OCI-LY7 (cell line): Measurements from ENCODE around the gene RFC3. TPM values are rescaled to one million over a fixed set of nuclear protein-coding genes. Genes with fewer than 3 reads are reported as not detected.

Source experiments
- BruUV-seq: library from RNA; stranded (reverse); fragments of 400-500 nt; replicated peaks from 2 replicates; lab custom pipeline; 2021; lab: Mats Ljungman, UMichigan
- CTCF ChIA-PET: fragments of 300-600 bp; sonication (Branson Sonifier 250); formaldehyde crosslinking; loops from one replicate; lab custom pipeline; 2022; ENCODE audit warnings: antibody characterized with exemption; ENCODE audit not compliant: unreplicated experiment; lab: Charles Lee
- POLR2A ChIA-PET: fragments of 300-600 bp; sonication (Branson Sonifier 250); formaldehyde crosslinking; loops from one replicate; lab custom pipeline; 2022; ENCODE audit warnings: antibody characterized with exemption; lab: Charles Lee
- DNase-seq: peaks from one replicate; pipeline ENCODE4 v3.0.0-alpha.2; 2015; ENCODE audit warnings: low spot score
- H2AFZ ChIP-seq: fragments of 200-600 bp; sonication (generic), shearing (Covaris generic); 2 replicates; pipeline ENCODE4 v1.6.1; 2014; ENCODE audit warnings: mild to moderate bottlenecking, antibody characterized with exemption, low read length, moderate library complexity
- H3K27ac ChIP-seq: fragments of 200-600 bp; sonication (generic); 2 replicates; pipeline ENCODE4 v1.5.1; 2014; ENCODE audit warnings: mixed run types, low read depth, mild to moderate bottlenecking, moderate library complexity, low read length, inconsistent platforms; ENCODE audit not compliant: poor library complexity, severe bottlenecking
- H3K36me3 ChIP-seq: fragments of 200-600 bp; sonication (generic); 2 replicates; pipeline ENCODE4 v1.6.1; 2014; ENCODE audit warnings: mild to moderate bottlenecking, antibody characterized with exemption, low read length, moderate library complexity, mixed read lengths; ENCODE audit not compliant: insufficient read depth
- H3K4me1 ChIP-seq: fragments of 200-600 bp; sonication (generic); 2 replicates; pipeline ENCODE4 v1.5.1; 2014; ENCODE audit warnings: mild to moderate bottlenecking, low read length; ENCODE audit not compliant: insufficient read depth, poor library complexity, severe bottlenecking
- H3K4me2 ChIP-seq: fragments of 200-600 bp; sonication (generic); 2 replicates; pipeline ENCODE4 v1.6.1; 2014; ENCODE audit warnings: mild to moderate bottlenecking, low read length
- H3K4me3 ChIP-seq: fragments of 200-600 bp; sonication (generic); 2 replicates; pipeline ENCODE4 v1.5.1; 2014; ENCODE audit warnings: mild to moderate bottlenecking, low read depth, low read length; ENCODE audit not compliant: poor library complexity, severe bottlenecking
- H3K79me2 ChIP-seq: fragments of 200-600 bp; sonication (generic); 2 replicates; pipeline ENCODE4 v1.6.1; 2016; ENCODE audit warnings: low read depth, mild to moderate bottlenecking, low read length, moderate library complexity, mixed read lengths; ENCODE audit not compliant: insufficient read depth
- H3K9me2 ChIP-seq: fragments of 200-600 bp; sonication (generic); 2 replicates; pipeline ENCODE4 v1.6.1; 2016; ENCODE audit warnings: mild to moderate bottlenecking, low read length, mixed read lengths; ENCODE audit not compliant: insufficient read depth
- H3K9me3 ChIP-seq: fragments of 200-600 bp; sonication (generic); 2 replicates; pipeline ENCODE4 v1.6.1; 2014; ENCODE audit warnings: mild to moderate bottlenecking, mixed run types, low read length, mixed read lengths
- H4K20me1 ChIP-seq: fragments of 200-600 bp; sonication (generic); 2 replicates; pipeline ENCODE4 v1.6.1; 2014; ENCODE audit warnings: mild to moderate bottlenecking, antibody characterized with exemption, low read length, moderate library complexity, mixed read lengths; ENCODE audit not compliant: insufficient read depth
- EZH2phosphoT487 ChIP-seq: fragments of 200-600 bp; sonication (generic); IDR thresholded peaks from 2 replicates; pipeline ENCODE4 v1.6.1; 2018; ENCODE audit warnings: low read depth, borderline replicate concordance, mild to moderate bottlenecking, mixed run types, antibody characterized with exemption, low read length, moderate library complexity, mixed read lengths
- intact Hi-C: fragments of 100-400 bp; cut with micrococcal nuclease; formaldehyde crosslinking; loops from one replicate; pipeline ENCODE4 v1.10.0; 2022; ENCODE audit not compliant: unreplicated experiment
- total RNA-seq, 2 experiments: library from RNA; depleted of rRNA in 1 of 2; stranded (reverse); fragments of >200 nt in 1 of 2; shearing (Covaris generic) in 1 of 2; gene quantifications; 2 replicates each; pipeline ENCODE4 v1.2.3, GENCODE V29; 2014 to 2022
- TF ChIP-seq, protein P1 (sequence below): fragments of 200-600 bp; sonication (generic); conservative IDR thresholded peaks from 2 replicates; pipeline ENCODE4 v1.5.1; 2014; ENCODE audit warnings: mild to moderate bottlenecking, antibody characterized with exemption, low read length, moderate library complexity, mixed read lengths

RFC3 gene
- total RNA-seq, 2 experiments from 2014 or later, result 108 to 118 TPM

DNA sequence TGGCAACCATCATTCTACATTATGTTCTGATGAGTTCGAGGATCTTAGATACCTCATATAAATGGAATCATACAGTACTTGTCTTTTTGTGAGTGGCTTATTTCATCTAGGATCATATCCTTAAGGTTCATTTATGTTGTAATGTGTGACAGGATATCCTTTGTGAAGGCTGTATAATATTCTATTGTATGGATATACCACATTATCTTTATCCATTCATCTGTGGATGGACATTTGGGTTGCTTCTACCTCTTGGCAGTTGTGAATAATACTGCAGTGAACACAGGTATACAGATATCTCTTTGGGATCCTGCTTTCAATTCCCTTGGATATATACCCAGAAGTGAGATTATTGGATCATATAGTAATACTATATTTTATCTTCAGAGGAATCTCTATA lies 33.2 kb upstream of the RFC3 start:
- TF ChIP-seq EZH2phosphoT487, result no peak
- TF ChIP-seq, protein P1, sequence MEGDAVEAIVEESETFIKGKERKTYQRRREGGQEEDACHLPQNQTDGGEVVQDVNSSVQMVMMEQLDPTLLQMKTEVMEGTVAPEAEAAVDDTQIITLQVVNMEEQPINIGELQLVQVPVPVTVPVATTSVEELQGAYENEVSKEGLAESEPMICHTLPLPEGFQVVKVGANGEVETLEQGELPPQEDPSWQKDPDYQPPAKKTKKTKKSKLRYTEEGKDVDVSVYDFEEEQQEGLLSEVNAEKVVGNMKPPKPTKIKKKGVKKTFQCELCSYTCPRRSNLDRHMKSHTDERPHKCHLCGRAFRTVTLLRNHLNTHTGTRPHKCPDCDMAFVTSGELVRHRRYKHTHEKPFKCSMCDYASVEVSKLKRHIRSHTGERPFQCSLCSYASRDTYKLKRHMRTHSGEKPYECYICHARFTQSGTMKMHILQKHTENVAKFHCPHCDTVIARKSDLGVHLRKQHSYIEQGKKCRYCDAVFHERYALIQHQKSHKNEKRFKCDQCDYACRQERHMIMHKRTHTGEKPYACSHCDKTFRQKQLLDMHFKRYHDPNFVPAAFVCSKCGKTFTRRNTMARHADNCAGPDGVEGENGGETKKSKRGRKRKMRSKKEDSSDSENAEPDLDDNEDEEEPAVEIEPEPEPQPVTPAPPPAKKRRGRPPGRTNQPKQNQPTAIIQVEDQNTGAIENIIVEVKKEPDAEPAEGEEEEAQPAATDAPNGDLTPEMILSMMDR, result no peak
- Histone ChIP-seq H3K4me2 (no peak overlapping the region), H3K79me2 (no peaks in the 10 kb centered on the region), H3K9me2 (no peaks in the 10 kb centered on the region), H2AFZ (no peak overlapping the region), H3K36me3 (no peaks in the 10 kb centered on the region; the same call in 1 of the 2 replicates), H3K4me1 (peaks cover 21% of the 10 kb centered on the region), H3K9me3 (peaks cover 19% of the 10 kb centered on the region; the same call in 1 of the 2 replicates), H4K20me1 (no peaks in the 10 kb centered on the region), H3K4me3 (no peak overlapping the region), H3K27ac (no peak overlapping the region)
- DNase-seq, result no peak
- intact Hi-C loops, result no loop called here
- CTCF ChIA-PET, result no interaction called here
- POLR2A ChIA-PET, result interaction anchor here (0.6 to 6.1 kb wide), 7 partner anchors 9 to 274 kb away, joined by 4 to 46 read pairs (median 7); partner anchors contain the start of gene RFC3
- BruUV-seq, result no TSS peak

DNA sequence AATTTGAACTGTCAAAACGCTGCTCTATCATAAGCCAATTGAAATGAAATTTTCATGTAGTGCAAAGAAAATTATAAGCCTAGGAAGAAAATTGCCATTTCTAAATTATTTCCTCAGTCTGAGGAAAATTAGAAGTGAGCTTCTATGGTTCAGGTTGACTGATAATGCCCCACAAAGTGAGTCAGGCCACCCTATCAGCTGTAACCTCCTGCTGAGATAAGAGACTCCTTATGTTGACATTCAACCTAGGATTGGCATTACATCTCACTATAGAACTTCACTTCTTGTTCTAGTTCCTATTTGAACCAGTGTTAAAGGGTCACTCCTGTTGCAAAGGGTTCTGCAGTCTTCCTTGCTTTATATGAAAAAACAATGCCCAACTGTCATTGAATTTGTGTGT lies 32.6 kb upstream of the RFC3 start:
- intact Hi-C loops, result no loop called here
- no peak overlapping the region for H3K4me2 ChIP-seq
- H3K79me2 ChIP-seq, result no peaks in the 10 kb centered on the region
- no peaks in the 10 kb centered on the region for H3K9me2 ChIP-seq
- H3K4me1 ChIP-seq, result peaks cover 21% of the 10 kb centered on the region
- no peaks in the 10 kb centered on the region for H4K20me1 ChIP-seq
- H3K36me3 ChIP-seq, result no peaks in the 10 kb centered on the region; the same call in 1 of the 2 replicates
- DNase-seq, result no peak
- TF ChIP-seq EZH2phosphoT487, result no peak
- TF ChIP-seq, protein P1, result no peak
- no peak overlapping the region for H2AFZ ChIP-seq
- ChIA-PET POLR2A (interaction anchor here (1.1 to 6.1 kb wide), 6 partner anchors 8 to 21 kb away, joined by 4 to 46 read pairs (median 6); no protein-coding TSS in a partner anchor), CTCF (no interaction called here)
- BruUV-seq, result no TSS peak
- no peak overlapping the region for H3K27ac ChIP-seq
- no peak overlapping the region for H3K4me3 ChIP-seq
- H3K9me3 ChIP-seq, result peaks cover 21% of the 10 kb centered on the region; the same call in 1 of the 2 replicates

DNA sequence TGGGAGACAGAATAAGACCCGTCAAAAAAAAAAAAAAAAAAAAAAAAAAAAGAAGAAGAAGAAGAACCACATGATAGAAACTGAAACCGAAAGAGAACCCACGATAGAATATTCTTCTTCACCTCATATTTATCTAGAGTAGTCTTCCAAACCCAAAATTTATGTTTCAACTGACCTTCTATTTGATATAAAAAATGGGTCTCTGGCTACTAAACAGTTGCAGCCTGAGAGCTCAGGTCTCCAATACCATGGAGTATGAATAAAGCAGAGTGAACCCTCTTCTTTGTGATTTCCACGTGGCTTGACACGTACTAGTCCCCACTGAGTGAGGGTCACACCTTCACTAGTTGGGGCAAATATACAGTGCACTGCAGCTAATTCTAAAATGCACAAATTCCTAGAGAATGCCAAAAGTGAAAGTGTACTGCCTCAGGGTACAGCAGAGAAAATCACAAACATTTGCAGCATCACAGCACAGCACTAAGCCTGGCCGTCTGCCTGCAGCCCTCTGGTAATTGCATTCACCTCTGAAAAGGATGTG lies 30.8 kb upstream of the RFC3 start:
- peak; percentile 53 for DNase-seq
- intact Hi-C loops, result no loop called here
- H3K4me3 ChIP-seq, result peak overlapping the region; percentile 58
- H3K4me1 ChIP-seq, result peaks cover 29% of the 10 kb centered on the region
- H3K9me2 ChIP-seq, result no peaks in the 10 kb centered on the region
- peak overlapping the region; percentile 94 for H2AFZ ChIP-seq
- no peaks in the 10 kb centered on the region for H3K79me2 ChIP-seq
- H3K9me3 ChIP-seq, result peaks cover 25% of the 10 kb centered on the region; the same call in 1 of the 2 replicates
- CTCF ChIA-PET, result no interaction called here
- BruUV-seq, result no TSS peak
- peak overlapping the region; percentile 53 for H3K27ac ChIP-seq
- H4K20me1 ChIP-seq, result no peaks in the 10 kb centered on the region
- POLR2A ChIA-PET, result interaction anchor here (0.7 to 6.1 kb wide), 13 partner anchors 10 to 122 kb away, joined by 3 to 46 read pairs (median 4); no protein-coding TSS in a partner anchor
- TF ChIP-seq EZH2phosphoT487, result no peak
- TF ChIP-seq, protein P1, result no peak
- H3K36me3 ChIP-seq, result no peaks in the 10 kb centered on the region; the same call in 1 of the 2 replicates
- H3K4me2 ChIP-seq, result peak overlapping the region; percentile 59
